OCI-M2 (cell line): Measurements from ENCODE around the gene NMUR1.

Experiments
- DNase-seq: peaks from one replicate; lab custom pipeline; 2025; ENCODE audit not compliant: unreplicated experiment; lab: John Stamatoyannopoulos, UW

The NMUR1 gene

GRCh38 chr2:231554748-231555545 lies 24.7 kb upstream of the NMUR1 start:
- DNase-seq, result no peak

GRCh38 chr2:231554327-231554726 lies 24.1 kb upstream of the NMUR1 start:
- DNase-seq, result no peak

GRCh38 chr2:231552752-231553151 lies 22.5 kb upstream of the NMUR1 start:
- DNase-seq, result no peak

GRCh38 chr2:231549446-231550239 lies 19.4 kb upstream of the NMUR1 start:
- DNase-seq, result no peak

- DNase-seq, result no peak
These were observed 18.5 kb upstream of the NMUR1 start for GRCh38 chr2:231548752-231549151.

GRCh38 chr2:231547315-231548110 lies 17.3 kb upstream of the NMUR1 start:
- no peak for DNase-seq

GRCh38 chr2:231546014-231546715 lies 15.9 kb upstream of the NMUR1 start:
- DNase-seq, result no peak

GRCh38 chr2:231545105-231545902 lies 15.1 kb upstream of the NMUR1 start:
- DNase-seq, result peak; percentile 31

GRCh38 chr2:231542136-231542535 lies 11.9 kb upstream of the NMUR1 start:
- DNase-seq, result no peak

- no peak for DNase-seq
These were observed 11.4 kb upstream of the NMUR1 start for GRCh38 chr2:231541645-231542044.

GRCh38 chr2:231539991-231540390 lies 9.7 kb upstream of the NMUR1 start:
- no peak for DNase-seq

GRCh38 chr2:231535961-231536360 lies 5.7 kb upstream of the NMUR1 start:
- DNase-seq, result no peak

- DNase-seq, result no peak
These were observed 3.5 kb upstream of the NMUR1 start for GRCh38 chr2:231533777-231534125.

GRCh38 chr2:231533086-231533776 lies 3.0 kb upstream of the NMUR1 start:
- no peak for DNase-seq

GRCh38 chr2:231532756-231533035 lies 2.5 kb upstream of the NMUR1 start:
- DNase-seq, result no peak

GRCh38 chr2:231531883-231532755 lies 1.9 kb upstream of the NMUR1 start:
- no peak for DNase-seq

- no peak for DNase-seq
These were observed 1.2 kb upstream of the NMUR1 start for GRCh38 chr2:231531466-231531865.

- DNase-seq, result no peak
These were observed 1.6 kb downstream of the NMUR1 start for GRCh38 chr2:231528636-231529030.
